GM19328 (cell line): ENCODE results near the gene ATXN7L1.

Source experiments
- ATAC-seq: cut with Tn5 transposase; IDR thresholded peaks from one replicate; pipeline ENCODE4 v1.9.1; 2021; ENCODE audit warnings: mild to moderate bottlenecking, moderate library complexity; ENCODE audit not compliant: unreplicated experiment

Gene ATXN7L1

GRCh38 chr7:105756367-105756766 is 120.0 kb downstream of the ATXN7L1 start:
- ATAC-seq, result no peak

- ATAC-seq, result no peak
These were observed 123.6 kb downstream of the ATXN7L1 start for GRCh38 chr7:105752671-105753275.

GRCh38 chr7:105751054-105751453 is 125.3 kb downstream of the ATXN7L1 start:
- ATAC-seq, result no peak

- ATAC-seq, result no peak
These were observed 127.7 kb downstream of the ATXN7L1 start for GRCh38 chr7:105748701-105749100.

- ATAC-seq, result no peak
These were observed 130.6 kb downstream of the ATXN7L1 start for GRCh38 chr7:105745681-105746330.

GRCh38 chr7:105744258-105744657 is 132.1 kb downstream of the ATXN7L1 start:
- ATAC-seq, result no peak

GRCh38 chr7:105743351-105744090 is 132.9 kb downstream of the ATXN7L1 start:
- no peak for ATAC-seq

GRCh38 chr7:105742787-105743186 is 133.6 kb downstream of the ATXN7L1 start:
- no peak for ATAC-seq

GRCh38 chr7:105741982-105742381 is 134.4 kb downstream of the ATXN7L1 start:
- ATAC-seq, result no peak

- no peak for ATAC-seq
These were observed 138.3 kb downstream of the ATXN7L1 start for GRCh38 chr7:105738133-105738532.

- no peak for ATAC-seq
These were observed 142.2 kb downstream of the ATXN7L1 start for GRCh38 chr7:105734233-105734632.

- ATAC-seq, result no peak
These were observed 145.4 kb downstream of the ATXN7L1 start for GRCh38 chr7:105731042-105731441.

- no peak for ATAC-seq
These were observed 148.4 kb downstream of the ATXN7L1 start for GRCh38 chr7:105728028-105728427.

GRCh38 chr7:105724688-105725087 is 151.7 kb downstream of the ATXN7L1 start:
- no peak for ATAC-seq

GRCh38 chr7:105723572-105723971 is 152.8 kb downstream of the ATXN7L1 start:
- ATAC-seq, result no peak

- ATAC-seq, result no peak
These were observed 154.8 kb downstream of the ATXN7L1 start for GRCh38 chr7:105721571-105722104.

- ATAC-seq, result no peak
These were observed 156.5 kb downstream of the ATXN7L1 start for GRCh38 chr7:105719919-105720318.

GRCh38 chr7:105719395-105719794 is 157.0 kb downstream of the ATXN7L1 start:
- no peak for ATAC-seq

- ATAC-seq, result no peak
These were observed 157.9 kb downstream of the ATXN7L1 start for GRCh38 chr7:105718511-105718925.

- no peak for ATAC-seq
These were observed 160.9 kb downstream of the ATXN7L1 start for GRCh38 chr7:105715528-105715927.

GRCh38 chr7:105713488-105714465 is 162.6 kb downstream of the ATXN7L1 start:
- ATAC-seq, result no peak
